OCI-M2 (cell line): Measurements from ENCODE around the gene RCOR1.

Experiments used
- DNase-seq: peaks from one replicate; lab custom pipeline; 2025; ENCODE audit not compliant: unreplicated experiment; lab: John Stamatoyannopoulos, UW

The RCOR1 gene

GRCh38 chr14:102771144-102771543, 178.7 kb downstream of the RCOR1 start:
- DNase-seq, result no peak

GRCh38 chr14:102772781-102773570, 180.5 kb downstream of the RCOR1 start:
- DNase-seq, result no peak

GRCh38 chr14:102774391-102775153, 182.1 kb downstream of the RCOR1 start:
- DNase-seq, result peak; percentile 76

GRCh38 chr14:102775855-102776760, 183.7 kb downstream of the RCOR1 start:
- no peak for DNase-seq

GRCh38 chr14:102776761-102777710, 184.6 kb downstream of the RCOR1 start, which contains the start of gene TRAF3:
TSS of gene TRAF3 (plus strand) at chr14:102777449. CDS start at chr14:102870202, 92,753 bp downstream.
- DNase-seq, result no peak

GRCh38 chr14:102777711-102778337, 185.4 kb downstream of the RCOR1 start:
- no peak for DNase-seq

GRCh38 chr14:102778338-102779083, 186.1 kb downstream of the RCOR1 start:
- no peak for DNase-seq

GRCh38 chr14:102779084-102779462, 186.6 kb downstream of the RCOR1 start:
- no peak for DNase-seq

- no peak for DNase-seq
These were observed 187.3 kb downstream of the RCOR1 start for GRCh38 chr14:102779574-102780315.
